BLaER1 (cell line): ENCODE results near the gene MAGEC2.

ENCODE experiments used
- H3K27ac ChIP-seq: shearing (Covaris generic); formaldehyde crosslinking; 2 replicates; pipeline ENCODE4 v1.8.1; 2022
- H3K27me3 ChIP-seq: shearing (Covaris generic); formaldehyde crosslinking; 2 replicates; pipeline ENCODE4 v1.8.1; 2022
- H3K36me3 ChIP-seq: shearing (Covaris generic); formaldehyde crosslinking; 2 replicates; pipeline ENCODE4 v1.8.1; 2022
- H3K4me1 ChIP-seq: shearing (Covaris generic); formaldehyde crosslinking; 2 replicates; pipeline ENCODE4 v1.8.1; 2022
- H3K4me2 ChIP-seq: shearing (Covaris generic); formaldehyde crosslinking; 2 replicates; pipeline ENCODE4 v1.8.1; 2022
- H3K4me3 ChIP-seq: shearing (Covaris generic); formaldehyde crosslinking; 2 replicates; pipeline ENCODE4 v1.8.1; 2022
- H3K9ac ChIP-seq: shearing (Covaris generic); formaldehyde crosslinking; 2 replicates; pipeline ENCODE4 v1.8.1; 2022
- H3K9me3 ChIP-seq: shearing (Covaris generic); formaldehyde crosslinking; 2 replicates; pipeline ENCODE4 v1.8.1; 2022
- H4K20me1 ChIP-seq: shearing (Covaris generic); formaldehyde crosslinking; 2 replicates; pipeline ENCODE4 v1.8.1; 2022
- Cebpa-rat ChIP-seq: shearing (Covaris generic); IDR thresholded peaks from 2 replicates; pipeline ENCODE4 v1.8.1; 2022

MAGEC2 gene

DNA sequence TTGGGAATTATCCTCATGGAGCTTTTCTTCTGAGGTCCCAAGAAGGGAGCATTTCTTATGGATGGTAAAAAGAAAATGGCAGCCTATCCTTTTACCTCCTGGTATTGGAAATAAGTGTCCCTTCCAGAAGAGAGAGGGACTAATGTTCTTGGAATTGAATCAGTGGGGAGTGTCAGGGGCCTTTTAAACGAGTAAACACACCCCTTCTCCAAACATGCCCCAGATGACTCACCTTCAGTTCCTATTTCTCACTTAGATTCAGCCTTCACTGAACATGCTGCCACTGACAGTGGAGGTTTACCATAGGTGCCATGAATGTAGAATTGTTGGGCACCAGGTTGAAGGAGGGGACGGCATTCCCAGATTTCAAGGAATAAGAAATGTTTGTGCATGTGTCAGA is 19.0 kb downstream of the MAGEC2 start:
- H3K9ac ChIP-seq = no peak overlapping the region
- no peaks in the 10 kb centered on the region for H4K20me1 ChIP-seq
- no peak overlapping the region for H3K4me2 ChIP-seq
- no peak overlapping the region for H3K4me3 ChIP-seq
- no peak overlapping the region for H3K27ac ChIP-seq
- H3K9me3 ChIP-seq = no peaks in the 10 kb centered on the region
- no peak for TF ChIP-seq Cebpa-rat
- H3K36me3 ChIP-seq = no peaks in the 10 kb centered on the region
- H3K4me1 ChIP-seq = no peaks in the 10 kb centered on the region
- H3K27me3 ChIP-seq = peaks cover 43% of the 10 kb centered on the region

DNA sequence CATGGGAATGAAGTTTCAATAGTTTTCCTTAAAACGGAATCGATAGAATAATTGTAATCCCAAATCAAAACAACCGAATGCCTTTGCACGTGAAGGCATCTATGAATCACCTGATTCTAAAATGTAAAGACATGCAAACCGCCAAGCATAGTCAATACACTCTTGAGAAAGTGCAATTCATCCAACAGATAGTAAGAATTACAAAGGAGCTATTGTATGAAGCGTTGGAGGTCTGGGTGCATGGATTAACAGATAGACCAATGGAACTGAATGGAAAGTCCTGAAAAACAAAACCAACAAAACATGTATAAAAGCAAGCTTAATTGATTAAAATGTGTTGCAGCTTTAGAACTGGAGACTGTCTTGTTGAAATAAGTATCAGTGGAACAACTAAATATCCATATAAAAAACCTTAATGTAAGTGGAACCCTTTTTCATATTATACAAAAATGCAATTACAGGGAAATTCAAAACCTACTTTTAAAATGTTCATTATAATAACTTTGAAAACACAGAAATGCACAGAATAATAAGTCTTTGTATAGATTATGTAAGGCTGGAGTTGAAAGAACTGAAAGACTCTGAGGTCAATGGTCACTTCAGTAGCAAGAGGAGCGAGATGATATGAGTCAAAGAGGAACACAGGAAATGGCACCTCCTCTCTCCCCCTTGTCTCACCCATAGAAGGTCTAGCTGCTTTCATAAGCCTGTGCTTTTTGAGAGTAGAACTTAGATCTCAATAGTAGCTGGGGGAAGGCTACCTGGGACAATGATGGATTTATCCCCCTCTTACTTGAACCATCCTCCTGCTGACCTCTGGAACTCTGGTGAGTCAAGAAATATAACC is 20.1 kb downstream of the MAGEC2 start:
- Histone ChIP-seq H3K4me1 (no peaks in the 10 kb centered on the region), H3K27ac (no peak overlapping the region), H4K20me1 (no peaks in the 10 kb centered on the region), H3K9me3 (no peaks in the 10 kb centered on the region), H3K4me3 (no peak overlapping the region), H3K4me2 (no peak overlapping the region), H3K27me3 (peaks cover 47% of the 10 kb centered on the region), H3K9ac (no peak overlapping the region), H3K36me3 (no peaks in the 10 kb centered on the region)
- no peak for TF ChIP-seq Cebpa-rat

- Histone ChIP-seq H3K36me3 (no peaks in the 10 kb centered on the region), H3K4me2 (no peak overlapping the region), H3K4me1 (no peaks in the 10 kb centered on the region), H4K20me1 (no peaks in the 10 kb centered on the region), H3K27me3 (peaks cover 68% of the 10 kb centered on the region), H3K9me3 (no peaks in the 10 kb centered on the region), H3K9ac (no peak overlapping the region), H3K27ac (no peak overlapping the region), H3K4me3 (no peak overlapping the region)
- no peak for TF ChIP-seq Cebpa-rat
Observed at GRCh38 chrX:142156567-142156966, 48.5 kb downstream of the MAGEC2 start.
